Endothelial cell of umbilical vein (primary cell): Measurements from ENCODE around the gene UBE2K.

Experiments
- EZH2 ChIP-seq: IDR thresholded peaks from 2 replicates; pipeline ENCODE4 v1.6.1; 2012; ENCODE audit warnings: borderline replicate concordance, low read depth, mild to moderate bottlenecking, moderate library complexity, low read length, inconsistent platforms; ENCODE audit not compliant: severe bottlenecking
- FOS ChIP-seq: IDR thresholded peaks from 2 replicates; pipeline ENCODE4 v1.6.1; 2011; ENCODE audit warnings: mild to moderate bottlenecking, low read length, moderate library complexity, borderline replicate concordance; ENCODE audit not compliant: insufficient read depth
- JUN ChIP-seq: IDR thresholded peaks from 2 replicates; pipeline ENCODE4 v1.6.1; 2011; ENCODE audit warnings: borderline replicate concordance, low read depth; ENCODE audit not compliant: insufficient read length, insufficient read depth
- POLR2A ChIP-seq: IDR thresholded peaks from 2 replicates; pipeline ENCODE4 v1.6.1; 2012; ENCODE audit warnings: low read depth, mild to moderate bottlenecking, control low read depth, low read length
- POLR2AphosphoS5 ChIP-seq: IDR thresholded peaks from 2 replicates; pipeline ENCODE4 v1.6.1; 2012; ENCODE audit warnings: low read depth, mild to moderate bottlenecking, control low read depth, low read length, moderate library complexity; ENCODE audit not compliant: insufficient read depth
- TF ChIP-seq, protein P1 (sequence below), 2 donors: IDR thresholded peaks; 1 replicate in 1 of 2; 2 replicates in 1 of 2; pipeline ENCODE4 v1.5.1; 2011; ENCODE audit warnings: low read length in 2 of 2, mild to moderate bottlenecking in 2 of 2, moderate library complexity in 2 of 2, control low read depth in 1 of 2, inconsistent platforms in 1 of 2, low read depth in 1 of 2; ENCODE audit not compliant: insufficient read depth in 1 of 2; ENCODE audit errors: extremely low read depth in 1 of 2
- TF ChIP-seq, protein P2 (sequence below): IDR thresholded peaks from 2 replicates; pipeline ENCODE4 v1.6.1; 2011; ENCODE audit not compliant: insufficient read depth, insufficient read length

DNA sequence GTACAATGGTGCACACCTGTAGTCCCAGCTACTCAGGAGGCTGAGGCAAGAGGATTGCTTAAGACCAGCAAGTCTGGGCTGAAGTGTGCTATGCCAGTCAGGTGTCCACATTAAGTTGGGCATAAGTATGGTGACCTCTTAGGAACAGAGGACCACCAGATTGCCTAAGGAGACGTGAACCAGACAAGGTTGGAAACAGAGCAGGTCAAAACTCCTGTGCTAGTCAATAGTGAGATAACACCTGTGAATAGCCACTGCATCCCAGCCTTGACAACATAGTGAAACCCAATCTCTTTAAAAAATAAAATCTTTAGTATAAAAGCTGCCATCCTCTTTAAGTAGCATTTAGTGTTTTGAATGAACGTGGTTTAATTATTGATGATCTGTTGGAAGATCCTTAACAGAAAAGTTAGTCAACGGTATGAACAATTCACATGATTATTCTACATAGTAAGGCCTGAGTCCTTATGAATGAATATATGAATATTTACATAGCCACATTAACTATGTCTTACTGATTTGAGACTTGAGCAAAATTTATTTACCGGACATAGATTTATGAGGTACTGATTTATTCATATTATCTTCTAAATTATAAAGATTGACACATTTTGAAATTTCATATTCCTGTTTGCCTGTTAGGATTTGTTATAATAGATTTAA, 63.2 kb downstream of the UBE2K start:
- TF ChIP-seq, protein P1, sequence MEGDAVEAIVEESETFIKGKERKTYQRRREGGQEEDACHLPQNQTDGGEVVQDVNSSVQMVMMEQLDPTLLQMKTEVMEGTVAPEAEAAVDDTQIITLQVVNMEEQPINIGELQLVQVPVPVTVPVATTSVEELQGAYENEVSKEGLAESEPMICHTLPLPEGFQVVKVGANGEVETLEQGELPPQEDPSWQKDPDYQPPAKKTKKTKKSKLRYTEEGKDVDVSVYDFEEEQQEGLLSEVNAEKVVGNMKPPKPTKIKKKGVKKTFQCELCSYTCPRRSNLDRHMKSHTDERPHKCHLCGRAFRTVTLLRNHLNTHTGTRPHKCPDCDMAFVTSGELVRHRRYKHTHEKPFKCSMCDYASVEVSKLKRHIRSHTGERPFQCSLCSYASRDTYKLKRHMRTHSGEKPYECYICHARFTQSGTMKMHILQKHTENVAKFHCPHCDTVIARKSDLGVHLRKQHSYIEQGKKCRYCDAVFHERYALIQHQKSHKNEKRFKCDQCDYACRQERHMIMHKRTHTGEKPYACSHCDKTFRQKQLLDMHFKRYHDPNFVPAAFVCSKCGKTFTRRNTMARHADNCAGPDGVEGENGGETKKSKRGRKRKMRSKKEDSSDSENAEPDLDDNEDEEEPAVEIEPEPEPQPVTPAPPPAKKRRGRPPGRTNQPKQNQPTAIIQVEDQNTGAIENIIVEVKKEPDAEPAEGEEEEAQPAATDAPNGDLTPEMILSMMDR (IDR thresholded peaks at IDR 0.05; ENCODE audit: extremely low read depth in 1 of 2, insufficient read depth in 1 of 2, low read depth in 1 of 2, low read length in 2 of 2), result no peak
- TF ChIP-seq POLR2AphosphoS5 (no peak), POLR2A (no peak), JUN (no peak), FOS (no peak), EZH2 (no peak)
- TF ChIP-seq, protein P2, sequence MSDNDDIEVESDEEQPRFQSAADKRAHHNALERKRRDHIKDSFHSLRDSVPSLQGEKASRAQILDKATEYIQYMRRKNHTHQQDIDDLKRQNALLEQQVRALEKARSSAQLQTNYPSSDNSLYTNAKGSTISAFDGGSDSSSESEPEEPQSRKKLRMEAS, result no peak
